ENCODE results near the gene BTBD2. TPM values are rescaled to one million over a fixed set of nuclear protein-coding genes. Genes with fewer than 3 reads are reported as not detected.

The BTBD2 gene
- polyA plus RNA-seq, 1 donor (not counting 4 experiments of a cell fraction or from before 2014, with no cell fraction given), result 22.3 TPM

- no peaks in the 10 kb centered on the region for H3K79me2 ChIP-seq (ENCODE audit: control insufficient read depth, insufficient read depth, low read length)
- H3K36me3 ChIP-seq (ENCODE audit: control insufficient read depth in 2 of 2, extremely low read depth in 1 of 2, insufficient read depth in 2 of 2, low read length in 2 of 2), result peaks cover 26 to 34% of the 10 kb centered on the region in 2 experiments
- TF ChIP-seq CTCF (optimal IDR thresholded peaks at IDR 0.05 in 1 of 3, IDR thresholded peaks at IDR 0.05 in 1 of 3, conservative IDR thresholded peaks at IDR 0.05 in 1 of 3; ENCODE audit: extremely low read depth in 1 of 3, insufficient read depth in 2 of 3, low read length in 3 of 3) (no peak), EZH2 (IDR thresholded peaks at IDR 0.05; ENCODE audit: low read length) (no peak)
- no peaks in the 10 kb centered on the region for H3K9me1 ChIP-seq (ENCODE audit: control insufficient read depth, extremely low read depth, insufficient read depth, low read length)
- no peak overlapping the region for H3K4me3 ChIP-seq (ENCODE audit: control insufficient read depth in 2 of 3, extremely low read depth in 1 of 3, insufficient read depth in 2 of 3, low read depth in 1 of 3, low read length in 3 of 3)
- no peaks in the 10 kb centered on the region for H3K27me3 ChIP-seq (ENCODE audit: control insufficient read depth, extremely low read depth, insufficient read depth, low read length)
- no peak overlapping the region for H3K27ac ChIP-seq (ENCODE audit: control insufficient read depth, insufficient read depth, low read length)
- H3K4me1 ChIP-seq (ENCODE audit: control insufficient read depth, extremely low read depth, insufficient read depth, low read length), result no peaks in the 10 kb centered on the region
- no peaks in the 10 kb centered on the region for H3K9me3 ChIP-seq (ENCODE audit: control insufficient read depth, low read depth, low read length)
- DNase-seq (ENCODE audit: low read depth, low spot score) (no peak), FAIRE-seq (no peak)
- peaks cover 2% of the 10 kb centered on the region for H4K20me1 ChIP-seq (ENCODE audit: control insufficient read depth, extremely low read depth, insufficient read depth, low read length)
- no peak overlapping the region for H3K4me2 ChIP-seq (ENCODE audit: control insufficient read depth, extremely low read depth, insufficient read depth, low read depth, low read length)
- H2AFZ ChIP-seq (ENCODE audit: control insufficient read depth, low read length), result no peak overlapping the region
- dilution Hi-C loops (cut with MboI; ENCODE audit: extremely low pct_ligation_motif_present, low sequenced_read_pairs), result no loop called here
- H3K9ac ChIP-seq (ENCODE audit: control insufficient read depth, extremely low read depth, insufficient read depth, low read length), result no peak overlapping the region
These were observed 28.0 kb downstream of the BTBD2 start for GRCh38 chr19:1987197-1988187.

GRCh38 chr19:1986357-1987162, 29.0 kb downstream of the BTBD2 start:
- peaks cover 30 to 37% of the 10 kb centered on the region in 2 experiments for H3K36me3 ChIP-seq (ENCODE audit: control insufficient read depth in 2 of 2, extremely low read depth in 1 of 2, insufficient read depth in 2 of 2, low read length in 2 of 2)
- DNase-seq (ENCODE audit: low read depth, low spot score), result no peak
- H3K4me3 ChIP-seq (ENCODE audit: control insufficient read depth in 2 of 3, extremely low read depth in 1 of 3, insufficient read depth in 2 of 3, low read depth in 1 of 3, low read length in 3 of 3), result no peak overlapping the region
- peaks cover 2% of the 10 kb centered on the region for H4K20me1 ChIP-seq (ENCODE audit: control insufficient read depth, extremely low read depth, insufficient read depth, low read length)
- no peaks in the 10 kb centered on the region for H3K4me1 ChIP-seq (ENCODE audit: control insufficient read depth, extremely low read depth, insufficient read depth, low read length)
- H3K27me3 ChIP-seq (ENCODE audit: control insufficient read depth, extremely low read depth, insufficient read depth, low read length), result no peaks in the 10 kb centered on the region
- H3K4me2 ChIP-seq (ENCODE audit: control insufficient read depth, extremely low read depth, insufficient read depth, low read depth, low read length), result no peak overlapping the region
- no peaks in the 10 kb centered on the region for H3K9me3 ChIP-seq (ENCODE audit: control insufficient read depth, low read depth, low read length)
- H3K9me1 ChIP-seq (ENCODE audit: control insufficient read depth, extremely low read depth, insufficient read depth, low read length), result no peaks in the 10 kb centered on the region
- H2AFZ ChIP-seq (ENCODE audit: control insufficient read depth, low read length), result no peak overlapping the region
- FAIRE-seq, result no peak
- H3K9ac ChIP-seq (ENCODE audit: control insufficient read depth, extremely low read depth, insufficient read depth, low read length), result no peak overlapping the region
- no peak overlapping the region for H3K27ac ChIP-seq (ENCODE audit: control insufficient read depth, insufficient read depth, low read length)
- H3K79me2 ChIP-seq (ENCODE audit: control insufficient read depth, insufficient read depth, low read length), result no peaks in the 10 kb centered on the region
- dilution Hi-C loops (cut with MboI; ENCODE audit: extremely low pct_ligation_motif_present, low sequenced_read_pairs), result no loop called here
- TF ChIP-seq CTCF (optimal IDR thresholded peaks at IDR 0.05 in 1 of 3, IDR thresholded peaks at IDR 0.05 in 1 of 3, conservative IDR thresholded peaks at IDR 0.05 in 1 of 3; ENCODE audit: extremely low read depth in 1 of 3, insufficient read depth in 2 of 3, low read length in 3 of 3) (no peak), EZH2 (IDR thresholded peaks at IDR 0.05; ENCODE audit: low read length) (no peak)
